AML-193 (cell line): Measurements from ENCODE around the gene ADCY2.

Source experiments
- DNase-seq, 2 experiments: peaks; one replicate each; lab custom pipeline; 2025; lab: John Stamatoyannopoulos, UW

The ADCY2 gene

DNA sequence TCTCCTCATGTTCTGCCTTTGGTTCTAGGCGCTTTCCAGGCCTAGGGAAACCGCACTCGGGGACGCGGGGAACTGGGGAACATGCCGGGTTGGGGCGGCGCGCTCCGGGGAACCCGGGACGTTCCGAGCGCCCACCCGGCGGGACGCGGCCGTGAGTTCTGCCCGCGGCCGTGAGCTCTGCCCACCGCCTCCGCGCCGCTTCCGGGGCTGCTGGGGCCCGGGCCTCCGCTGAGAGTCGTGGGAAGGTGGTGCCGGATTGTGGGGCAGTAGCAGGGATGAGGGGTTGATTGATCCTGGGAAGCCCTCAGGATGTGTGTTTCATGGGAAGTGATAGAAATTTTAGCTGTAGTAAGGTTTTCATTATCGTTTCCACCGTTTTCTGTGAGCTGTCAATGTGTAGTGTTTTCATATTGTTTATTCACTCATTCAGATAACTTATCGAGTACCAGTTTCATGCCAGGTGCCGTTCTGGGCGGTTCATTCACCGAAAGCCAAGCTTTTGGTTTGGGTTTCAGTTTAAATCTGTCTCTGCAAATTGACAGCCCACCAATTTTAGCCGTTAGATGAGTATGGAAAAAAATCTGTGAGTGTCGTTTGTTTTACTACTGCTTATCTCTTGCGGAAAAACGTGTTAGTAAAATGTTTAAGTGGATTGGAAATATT, 473.7 kb downstream of the ADCY2 start:
- no peak for DNase-seq

- no peak for DNase-seq
Observed at GRCh38 chr5:7871653-7872052, 475.7 kb downstream of the ADCY2 start.

- DNase-seq, result no peak
Observed at GRCh38 chr5:7872517-7873130, 476.7 kb downstream of the ADCY2 start.

- no peak for DNase-seq
Observed at GRCh38 chr5:7873216-7873615, 477.3 kb downstream of the ADCY2 start.

GRCh38 chr5:7874639-7875038, 478.7 kb downstream of the ADCY2 start:
- DNase-seq, result no peak

GRCh38 chr5:7875151-7875550, 479.2 kb downstream of the ADCY2 start:
- DNase-seq, result no peak

DNA sequence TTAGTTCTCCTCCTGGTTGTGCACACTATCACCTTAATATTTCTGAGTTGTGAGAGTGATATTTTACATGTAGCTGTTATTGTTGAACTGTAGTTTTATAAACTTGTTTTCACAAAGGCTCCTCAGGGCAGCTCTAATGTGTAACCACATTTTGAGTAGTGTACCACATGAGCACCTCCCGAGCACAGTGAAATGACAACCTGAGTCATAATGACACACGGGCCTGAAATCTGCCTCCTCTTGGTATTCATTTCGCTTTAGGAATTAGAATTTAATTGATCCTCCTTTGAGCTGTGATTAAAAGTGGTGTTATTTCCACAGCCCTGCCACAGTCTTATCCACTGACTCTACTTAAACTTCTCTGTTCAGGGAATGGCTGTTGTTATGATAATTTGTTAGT, 480.9 kb downstream of the ADCY2 start:
- DNase-seq, result no peak

- DNase-seq, result no peak
Observed at GRCh38 chr5:7877851-7878250, 481.9 kb downstream of the ADCY2 start.

GRCh38 chr5:7878381-7878873, 482.5 kb downstream of the ADCY2 start:
- DNase-seq, result peak; percentile 76 to 77
